Stimulated activated effector memory CD8-positive, alpha-beta T cell treated with anti-CD3 and anti-CD28 coated beads, Interleukin-12 subunit alpha, Interleukin-12 subunit beta, amount 100 ng/mL, for 72 hours (primary cell): ENCODE results near the gene JMJD7.

Source experiments
- ATAC-seq: fragments of 150-1000 bp; cut with Tn5 transposase; 2 replicates; pipeline ENCODE4 v1.10.0; 2021
- DNase-seq, 2 donors: peaks; one replicate each; pipeline ENCODE4 v3.0.0; 2021 to 2022; ENCODE audit warnings: low spot score in 2 of 2
- H3K27ac Mint-ChIP-seq: one replicate; pipeline ENCODE4 v1.8.0; 2022; ENCODE audit warnings: mild to moderate bottlenecking, mixed read lengths
- H3K36me3 Mint-ChIP-seq: one replicate; pipeline ENCODE4 v1.8.0; 2022; ENCODE audit warnings: mild to moderate bottlenecking, mixed read lengths
- H3K4me1 Mint-ChIP-seq: one replicate; pipeline ENCODE4 v1.8.0; 2022; ENCODE audit warnings: mixed read lengths
- H3K4me3 Mint-ChIP-seq: one replicate; pipeline ENCODE4 v1.8.0; 2022; ENCODE audit warnings: mild to moderate bottlenecking, mixed read lengths
- H3K9me3 Mint-ChIP-seq: one replicate; pipeline ENCODE4 v1.8.0; 2022; ENCODE audit warnings: mixed read lengths

JMJD7 gene

GRCh38 chr15:41871175-41871905 lies 43.4 kb downstream of the JMJD7 start:
- Mint-ChIP-seq H3K27ac (peak overlapping the region; percentile 76), H3K4me1 (peaks cover 43% of the 10 kb centered on the region), H3K9me3 (no peaks in the 10 kb centered on the region), H3K4me3 (no peak overlapping the region), H3K36me3 (no peaks in the 10 kb centered on the region)
- DNase-seq (no peak), ATAC-seq (no peak)

DNA sequence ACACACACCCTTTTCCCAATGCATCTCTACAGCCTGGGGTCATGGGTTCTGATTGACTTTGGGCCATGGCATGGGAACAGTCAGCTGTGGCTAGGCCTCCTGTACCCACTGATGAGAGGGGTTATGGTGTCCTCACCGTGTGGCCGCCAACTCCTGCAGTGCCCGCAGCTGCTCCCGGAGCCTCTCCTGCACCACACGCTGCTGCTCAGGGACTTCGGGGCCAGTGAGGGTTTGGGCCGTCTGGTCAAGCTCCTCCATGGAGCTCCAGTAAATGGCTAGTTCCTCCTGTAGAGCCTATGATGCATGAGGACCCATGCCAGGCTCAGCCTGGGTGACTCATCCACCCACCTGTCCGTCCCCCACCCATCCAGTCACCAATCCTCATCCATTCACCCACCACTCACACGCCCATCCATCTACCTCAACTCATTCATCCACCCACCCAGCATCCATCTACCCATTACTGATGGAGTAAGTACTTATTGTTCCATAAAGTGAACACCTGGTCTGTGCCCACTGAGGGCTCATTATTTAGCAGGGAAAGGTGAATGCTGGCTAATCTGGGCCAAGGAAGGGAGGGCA lies 44.4 kb downstream of the JMJD7 start:
- H3K36me3 Mint-ChIP-seq = no peaks in the 10 kb centered on the region
- DNase-seq (no peak), ATAC-seq (no peak)
- H3K4me3 Mint-ChIP-seq = no peak overlapping the region
- H3K9me3 Mint-ChIP-seq = no peaks in the 10 kb centered on the region
- H3K27ac Mint-ChIP-seq = peak overlapping the region; percentile 88
- peaks cover 43% of the 10 kb centered on the region for H3K4me1 Mint-ChIP-seq

GRCh38 chr15:41873711-41874110 lies 45.8 kb downstream of the JMJD7 start:
- DNase-seq (no peak), ATAC-seq (no peak)
- Mint-ChIP-seq H3K4me3 (no peak overlapping the region), H3K4me1 (peaks cover 43% of the 10 kb centered on the region), H3K36me3 (no peaks in the 10 kb centered on the region), H3K27ac (peak overlapping the region; percentile 88), H3K9me3 (no peaks in the 10 kb centered on the region)

DNA sequence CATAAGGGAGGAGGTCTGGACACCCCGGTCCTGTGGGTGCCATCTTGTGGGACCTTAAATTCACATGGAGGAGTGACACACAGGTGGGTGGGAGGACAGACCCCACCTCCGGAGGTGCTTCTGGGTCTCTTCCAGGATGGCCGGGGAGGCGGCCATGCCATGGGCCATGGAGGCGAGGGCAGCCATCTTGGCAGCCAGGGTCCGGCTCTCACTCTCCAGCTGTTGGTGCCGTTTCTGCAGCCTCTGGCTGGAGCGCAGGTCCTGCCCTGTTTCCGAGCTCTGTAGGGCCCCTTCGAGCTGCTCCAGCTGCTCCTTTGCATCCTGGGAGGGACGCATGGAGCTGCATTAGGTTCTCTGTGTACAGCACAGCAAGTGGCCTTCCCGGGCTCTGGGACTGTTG lies 46.8 kb downstream of the JMJD7 start:
- H3K4me1 Mint-ChIP-seq = peaks cover 52% of the 10 kb centered on the region
- no peak for ATAC-seq
- no peak for DNase-seq
- H3K9me3 Mint-ChIP-seq = no peaks in the 10 kb centered on the region
- H3K36me3 Mint-ChIP-seq = no peaks in the 10 kb centered on the region
- no peak overlapping the region for H3K27ac Mint-ChIP-seq
- no peak overlapping the region for H3K4me3 Mint-ChIP-seq

GRCh38 chr15:41876007-41876406 lies 48.1 kb downstream of the JMJD7 start:
- DNase-seq = no peak
- H3K27ac Mint-ChIP-seq = no peak overlapping the region
- H3K9me3 Mint-ChIP-seq = no peaks in the 10 kb centered on the region
- no peak for ATAC-seq
- no peak overlapping the region for H3K4me3 Mint-ChIP-seq
- no peaks in the 10 kb centered on the region for H3K36me3 Mint-ChIP-seq
- peaks cover 49% of the 10 kb centered on the region for H3K4me1 Mint-ChIP-seq

DNA sequence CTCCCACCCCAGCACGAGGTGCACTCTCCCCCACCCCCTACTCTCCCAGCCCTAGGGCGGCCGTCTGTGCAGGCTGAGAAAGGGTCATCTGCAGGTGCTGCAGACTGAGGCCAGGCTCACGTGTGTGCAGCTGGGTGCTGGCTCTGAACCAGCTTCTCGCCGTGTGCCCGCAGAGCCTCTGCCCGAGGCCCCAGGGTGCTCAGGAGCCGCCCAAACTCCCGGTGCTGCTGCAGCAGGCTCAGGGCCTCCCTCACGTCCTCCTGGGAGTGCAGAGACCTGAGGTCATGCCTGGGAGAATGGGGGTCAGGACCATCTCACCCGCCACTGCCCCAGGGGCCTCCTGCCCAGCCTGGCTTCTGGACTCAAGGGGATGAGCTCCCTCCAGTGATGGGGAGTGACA lies 48.8 kb downstream of the JMJD7 start:
- ATAC-seq = no peak
- peaks cover 49% of the 10 kb centered on the region for H3K4me1 Mint-ChIP-seq
- H3K27ac Mint-ChIP-seq = no peak overlapping the region
- H3K4me3 Mint-ChIP-seq = no peak overlapping the region
- no peaks in the 10 kb centered on the region for H3K36me3 Mint-ChIP-seq
- no peak for DNase-seq
- no peaks in the 10 kb centered on the region for H3K9me3 Mint-ChIP-seq

- Mint-ChIP-seq H3K27ac (no peak overlapping the region), H3K9me3 (no peaks in the 10 kb centered on the region), H3K4me3 (no peak overlapping the region), H3K4me1 (peaks cover 39% of the 10 kb centered on the region), H3K36me3 (no peaks in the 10 kb centered on the region)
- DNase-seq (no peak), ATAC-seq (no peak)
Measured at GRCh38 chr15:41877631-41878354, 49.9 kb downstream of the JMJD7 start.

DNA sequence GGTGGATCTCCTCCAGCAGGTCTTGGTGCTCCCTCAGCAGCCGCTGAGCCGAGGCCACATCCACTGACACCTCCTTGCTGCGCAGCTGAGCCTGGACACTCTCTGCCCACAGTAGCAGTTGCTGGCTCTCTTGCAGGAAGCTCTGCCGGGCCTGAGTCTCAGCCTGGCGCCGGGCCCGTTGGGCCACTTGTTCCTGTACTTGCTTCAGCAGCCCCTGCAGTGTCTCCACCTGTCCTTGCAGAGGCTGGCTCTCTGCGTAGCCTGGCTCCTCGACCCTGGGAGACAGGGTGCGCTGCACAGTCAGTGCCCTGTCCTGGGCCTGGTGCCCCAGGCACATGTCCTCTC lies 50.4 kb downstream of the JMJD7 start:
- DNase-seq = no peak
- H3K4me3 Mint-ChIP-seq = no peak overlapping the region

GRCh38 chr15:41879321-41879845 lies 51.5 kb downstream of the JMJD7 start:
- Mint-ChIP-seq H3K4me1 (peaks cover 29% of the 10 kb centered on the region), H3K36me3 (no peaks in the 10 kb centered on the region), H3K4me3 (no peak overlapping the region), H3K9me3 (no peaks in the 10 kb centered on the region), H3K27ac (peak overlapping the region; percentile 40)
- no peak for DNase-seq
- ATAC-seq = no peak

More for the DNA sequence above, 50.4 kb downstream of the JMJD7 start:
- H3K4me1 Mint-ChIP-seq = peaks cover 35% of the 10 kb centered on the region
- H3K27ac Mint-ChIP-seq = no peak overlapping the region
- no peaks in the 10 kb centered on the region for H3K9me3 Mint-ChIP-seq
- H3K36me3 Mint-ChIP-seq = no peaks in the 10 kb centered on the region
- ATAC-seq = no peak

DNA sequence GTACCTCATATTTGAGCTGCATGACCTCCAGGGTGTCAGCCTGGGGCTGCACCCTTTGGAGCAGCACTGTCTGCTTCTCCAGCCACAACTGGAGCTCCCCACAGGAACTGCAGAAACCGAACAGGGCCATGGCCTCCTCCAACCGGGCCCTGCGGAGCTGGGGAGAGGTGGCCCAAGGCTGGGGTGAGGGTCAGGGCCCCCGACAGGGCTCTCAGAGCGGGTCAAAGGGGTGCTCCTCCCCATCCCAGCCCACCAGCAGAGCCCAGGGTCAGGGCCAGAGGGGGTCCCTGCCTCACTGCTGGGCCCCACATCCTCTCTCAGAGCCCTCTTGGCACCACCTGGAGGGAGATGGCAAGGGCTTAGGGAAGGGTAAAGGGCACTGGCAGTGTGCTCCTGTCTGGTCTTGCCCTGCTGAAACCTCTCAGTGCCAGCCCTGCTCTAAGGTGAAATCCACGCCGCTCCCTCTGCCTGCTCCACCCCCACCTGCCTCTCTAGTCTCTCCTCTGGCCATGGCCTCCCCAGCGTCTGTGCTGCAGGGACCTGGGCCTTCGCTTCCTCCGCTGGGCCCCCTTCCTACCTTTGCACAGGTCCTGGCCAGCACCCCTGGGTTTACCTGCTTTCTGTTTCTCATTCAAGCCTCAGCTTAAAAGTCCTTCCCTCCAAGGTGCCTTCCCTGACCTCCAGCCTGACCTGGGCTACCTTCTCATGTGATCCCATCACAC lies 52.4 kb downstream of the JMJD7 start:
- H3K27ac Mint-ChIP-seq = peak overlapping the region; percentile 40

DNA sequence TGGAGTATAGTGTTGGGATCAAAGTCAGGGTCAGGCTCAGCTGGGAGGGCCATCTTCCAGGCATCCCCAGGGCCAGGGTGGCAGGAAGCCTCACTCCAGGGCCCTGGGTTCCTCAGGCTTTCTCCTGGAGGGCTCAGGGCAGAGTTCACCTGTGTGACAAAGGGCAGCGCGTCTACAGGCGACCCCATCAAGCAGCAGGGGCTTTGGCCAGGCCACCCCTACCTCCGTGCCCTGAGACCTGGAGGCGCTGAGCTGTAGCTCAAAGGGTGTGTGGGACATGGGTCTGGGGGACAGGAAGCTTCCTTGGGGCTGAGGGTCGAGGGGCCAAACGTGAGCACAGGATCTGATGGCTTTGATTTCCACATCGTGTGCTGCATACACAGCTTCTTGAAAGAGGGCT lies 53.2 kb downstream of the JMJD7 start:
- Mint-ChIP-seq H3K4me3 (peak overlapping the region; percentile 10), H3K4me1 (peaks cover 32% of the 10 kb centered on the region), H3K9me3 (no peaks in the 10 kb centered on the region), H3K36me3 (no peaks in the 10 kb centered on the region), H3K27ac (no peak overlapping the region)
- no peak for DNase-seq
- ATAC-seq = no peak

More for the DNA sequence above, 52.4 kb downstream of the JMJD7 start:
- Mint-ChIP-seq H3K9me3 (no peaks in the 10 kb centered on the region), H3K4me3 (no peak overlapping the region), H3K36me3 (no peaks in the 10 kb centered on the region), H3K4me1 (peaks cover 32% of the 10 kb centered on the region)
- DNase-seq (no peak), ATAC-seq (no peak)

DNA sequence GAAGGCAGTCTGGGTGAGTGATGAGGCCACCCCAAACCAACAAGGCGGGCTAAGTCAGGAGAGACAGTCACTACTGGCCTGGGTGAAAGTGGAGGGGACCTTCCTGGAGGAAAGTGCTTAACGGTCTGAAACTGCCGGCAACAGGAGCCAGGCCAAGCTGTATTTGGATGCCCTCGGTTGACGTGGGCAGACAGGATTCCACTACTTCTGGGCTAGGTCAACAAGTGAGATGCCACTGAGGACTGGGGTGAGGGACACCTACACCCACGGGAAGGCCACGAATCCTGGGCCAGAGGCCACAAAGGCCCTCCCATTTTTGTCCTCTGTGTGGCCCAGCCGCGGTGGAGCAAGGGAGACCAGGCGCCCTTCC lies 53.6 kb downstream of the JMJD7 start:
- Mint-ChIP-seq H3K27ac (no peak overlapping the region), H3K36me3 (no peaks in the 10 kb centered on the region), H3K9me3 (no peaks in the 10 kb centered on the region), H3K4me1 (peaks cover 32% of the 10 kb centered on the region), H3K4me3 (peak overlapping the region; percentile 10)
- no peak for DNase-seq
- no peak for ATAC-seq

DNA sequence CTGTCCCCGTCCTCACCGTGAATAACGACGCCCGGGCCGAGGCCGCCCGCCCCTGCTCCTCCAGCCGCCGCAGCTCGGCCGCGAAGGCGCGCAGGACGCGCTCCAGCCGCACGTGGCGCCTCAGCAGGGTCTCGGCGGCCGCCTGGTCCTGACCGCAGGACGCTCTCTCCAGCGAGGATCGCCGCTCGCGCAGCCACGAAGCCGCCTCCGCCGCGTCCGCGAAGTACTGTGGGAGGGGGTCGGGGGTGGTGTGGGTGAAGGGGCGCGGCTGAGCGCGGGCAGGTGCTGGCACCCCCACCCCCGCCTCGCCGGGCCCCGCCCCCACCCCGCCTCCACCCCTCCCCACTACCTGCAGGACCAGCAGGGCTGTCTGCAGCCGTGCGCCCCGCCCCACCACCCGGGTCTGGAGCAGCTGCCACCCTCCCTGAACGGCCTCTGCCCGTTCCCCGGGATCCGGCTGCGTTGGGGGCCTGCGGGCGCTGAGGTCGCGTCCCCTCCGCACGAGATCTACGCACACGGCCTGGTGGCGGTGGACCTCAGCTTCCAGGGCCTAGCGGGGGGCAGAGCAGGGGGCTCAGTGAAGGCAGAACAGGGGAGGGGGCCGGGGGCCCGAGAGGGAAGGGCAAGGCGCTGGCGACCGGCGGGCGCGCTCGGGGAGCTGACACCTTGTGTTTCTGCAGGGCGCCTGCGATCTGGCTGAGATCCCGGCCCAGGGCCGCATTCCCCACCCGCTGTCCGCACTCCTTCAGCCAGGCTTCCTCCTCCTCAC lies 54.2 kb downstream of the JMJD7 start:
- peak overlapping the region; percentile 10 for H3K4me3 Mint-ChIP-seq
- DNase-seq (no peak), ATAC-seq (peak; percentile 43)
- H3K4me1 Mint-ChIP-seq = peaks cover 36% of the 10 kb centered on the region
- H3K9me3 Mint-ChIP-seq = no peaks in the 10 kb centered on the region
- H3K27ac Mint-ChIP-seq = no peak overlapping the region
- H3K36me3 Mint-ChIP-seq = no peaks in the 10 kb centered on the region

- no peak overlapping the region for H3K27ac Mint-ChIP-seq
- no peak for DNase-seq
- no peaks in the 10 kb centered on the region for H3K9me3 Mint-ChIP-seq
- no peak overlapping the region for H3K4me3 Mint-ChIP-seq
- H3K36me3 Mint-ChIP-seq = no peaks in the 10 kb centered on the region
- H3K4me1 Mint-ChIP-seq = peaks cover 44% of the 10 kb centered on the region
- ATAC-seq = no peak
Measured at GRCh38 chr15:41882689-41883483, 55.0 kb downstream of the JMJD7 start.
